Spleen (tissue), 11 donors: Measurements from ENCODE around the gene KHDRBS1. TPM values are rescaled to one million over a fixed set of nuclear protein-coding genes. Genes with fewer than 3 reads are reported as not detected.

Experiments used
- DNase-seq: peaks from one replicate; pipeline ENCODE4 v3.0.0-alpha.2; 2020
- H3K27ac ChIP-seq, 8 donors: fragments of 200-600 bp; sonication (generic) in 7 of 8; 1 replicate in 4 of 8; 2 replicates in 4 of 8; pipeline versions ENCODE4 v1.5.0 to v1.8.0; 2016 to 2021; ENCODE audit warnings: inconsistent platforms in 4 of 8, mild to moderate bottlenecking in 4 of 8, moderate library complexity in 1 of 8
- H3K27me3 ChIP-seq, 7 donors: fragments of 200-600 bp; sonication (generic) in 6 of 7; replicated peaks in 1 of 7; 1 replicate in 4 of 7; 2 replicates in 3 of 7; pipeline versions ENCODE4 v1.5.0 to v1.8.0; 2016 to 2021; ENCODE audit warnings: inconsistent platforms in 3 of 7, mild to moderate bottlenecking in 1 of 7
- H3K36me3 ChIP-seq, 6 donors: fragments of 200-600 bp; sonication (generic) in 5 of 6; 1 replicate in 4 of 6; 2 replicates in 2 of 6; pipeline versions ENCODE4 v1.5.0 to v1.8.0; 2016 to 2021; ENCODE audit warnings: inconsistent platforms in 2 of 6
- H3K4me1 ChIP-seq, 6 donors: fragments of 200-600 bp; sonication (generic) in 5 of 6; 1 replicate in 3 of 6; 2 replicates in 3 of 6; pipeline versions ENCODE4 v1.5.0 to v1.8.0; 2016 to 2021; ENCODE audit warnings: inconsistent platforms in 3 of 6
- H3K4me3 ChIP-seq, 8 donors: fragments of 200-600 bp; sonication (generic) in 7 of 8; 1 replicate in 4 of 8; 2 replicates in 4 of 8; pipeline versions ENCODE4 v1.5.0 to v1.8.0; 2016 to 2021; ENCODE audit warnings: inconsistent platforms in 4 of 8, mild to moderate bottlenecking in 4 of 8, moderate library complexity in 2 of 8
- H3K9me3 ChIP-seq, 8 donors: fragments of 200-600 bp; sonication (generic) in 7 of 8; 1 replicate in 4 of 8; 2 replicates in 4 of 8; pipeline versions ENCODE4 v1.5.0 to v1.8.0; 2016 to 2021; ENCODE audit warnings: inconsistent platforms in 4 of 8
- CTCF ChIP-seq, 11 experiments: fragments of 200-600 bp in 7 of 11; fragments of 450-650 bp in 4 of 11; sonication (generic) in 4 of 11; IDR thresholded peaks in 8 of 11; conservative IDR thresholded peaks in 3 of 11; 1 replicate in 7 of 11; 2 replicates in 4 of 11; pipeline versions ENCODE4 v1.4.0 to v1.8.0; 2016 to 2021; ENCODE audit warnings: antibody characterized with exemption in 11 of 11, inconsistent platforms in 4 of 11, mild to moderate bottlenecking in 1 of 11
- POLR2AphosphoS5 ChIP-seq, 3 donors: sonication (generic); formaldehyde crosslinking; IDR thresholded peaks; one replicate each; pipeline ENCODE4 v1.5.1; 2017; ENCODE audit warnings: antibody characterized with exemption in 3 of 3
- WGBS, 5 donors: extraction: QIAGEN DNeasy Blood & Tissue Kit in 3 of 5; methylation state at CpG; one replicate each; pipeline versions ENCODE4 v1.1.5 to v1.1.7; 2013 to 2018; 5-methylcytosine and 5-hydroxymethylcytosine counted together
- intact Hi-C: fragments of 100-400 bp; cut with DNase I; formaldehyde crosslinking; loops from one replicate; pipeline ENCODE4 v1.15.0; 2023; ENCODE audit warnings: low total_unique reads
- microRNA-seq, 3 donors: library from miRNA; unstranded; fragments of <30 nt; microRNA quantifications; one replicate each; pipeline versions ENCODE4 to v1.1.0, GENCODE V29; 2019 to 2020
- polyA plus RNA-seq, 3 donors: library from polyadenylated mRNA; stranded (reverse); fragments of 200-250 nt; gene quantifications; one replicate each; pipeline ENCODE4 v1.2.1, GENCODE V29; 2013
- small RNA-seq, 4 donors: library from RNA; depleted of rRNA; stranded (forward); fragments of <200 nt; gene quantifications; one replicate each; pipeline ENCODE3, GENCODE V24; 2016
- total RNA-seq, 7 donors: library from RNA; depleted of rRNA in 3 of 7; stranded (reverse); fragments of >200 nt in 3 of 7; fragmentation: NEBNext Ultra II Directional in 4 of 7; extraction: Animal tissue kit (Norgen Biotek cat#: 25700) in 4 of 7; gene quantifications; one replicate each; pipeline versions ENCODE4 v1.1.0 to v1.2.1, GENCODE V29; 2016 to 2021
- donor health status: healthy with polysubstance abuse.
- donor health status: DM: no; HTN: no; CAD: no; lungs with moderate emphysema.
- donor health status: DM: no; HTN: no; CAD: no.
- donor health status: Bipolar disorder and iron deficiency.
- donor health status: healthy.
- donor health status: DM: no; HTN: no; CAD: no.
- donor health status: DM: yes; HTN: yes; CAD: no.

Gene KHDRBS1
- total and polyA plus RNA-seq, 10 donors = 63.8 to 109 (median 84.5) TPM

- H3K36me3 ChIP-seq = peaks cover 0 to 98% (median 56%) of the 10 kb centered on the region in 6 donors
- H3K27ac ChIP-seq = no peak overlapping the region
- DNase-seq = no peak
- H3K27me3 ChIP-seq = no peaks in the 10 kb centered on the region
- no peak overlapping the region for H3K4me3 ChIP-seq
- H3K9me3 ChIP-seq = no peaks in the 10 kb centered on the region
- TF ChIP-seq POLR2AphosphoS5 (IDR thresholded peaks at IDR 0.05) (peak in 1 of 3 donors; percentile 34), CTCF (IDR thresholded peaks at IDR 0.05 in 8 of 11, conservative IDR thresholded peaks at IDR 0.05 in 3 of 11) (no peak)
- no peaks in the 10 kb centered on the region for H3K4me1 ChIP-seq
- WGBS, 5 donors = 87 to 98% (median 95%) methylated on average over 3 to 15 of the region's 15 CpGs
- intact Hi-C loops = no loop called here
Observed at GRCh38 chr1:32091591-32091990, 77.9 kb downstream of the KHDRBS1 start.

Small RNA genes lying within 50 kb of the gene (microRNA-seq; reads per million reads assigned to microRNA genes)
- 0 reads per million in 3 donors for gene MIR5585

Small RNA genes lying within 50 kb of the gene (small RNA-seq; reads per million reads assigned to genes)
- gene MIR5585 (0 reads per million in 4 donors), gene RF00017 (0 reads per million in 4 donors)

Other genes with a start within 250 kb of the KHDRBS1 start
- gene ADGRB2, start 249.5 kb upstream of the KHDRBS1 start, total RNA-seq = 1 to 10 TPM in 5 of 7 donors, under 1 TPM in 2; 0.82 to 5.1 (median 2.7) TPM
- 1 to 10 TPM in 1 of 3 donors, under 1 TPM in 2; 0.52 to 1.4 (median 0.57) TPM for gene ADGRB2, start 249.5 kb upstream of the KHDRBS1 start, polyA plus RNA-seq
- 1 to 10 TPM; 1.2 to 5.0 (median 4.1) TPM for gene SPOCD1, start 197.8 kb upstream of the KHDRBS1 start, total RNA-seq
- gene SPOCD1, start 197.8 kb upstream of the KHDRBS1 start, polyA plus RNA-seq = 1 to 10 TPM in 2 of 3 donors, under 1 TPM in 1; 0.74 to 2.0 (median 1.4) TPM
- gene PTP4A2, start 75.5 kb upstream of the KHDRBS1 start, total RNA-seq = 100 to 1,000 TPM; 201 to 300 (median 254) TPM
- gene PTP4A2, start 75.5 kb upstream of the KHDRBS1 start, polyA plus RNA-seq = 100 to 1,000 TPM in 1 of 3 donors, 10 to 100 TPM in 2; 72.9 to 111 (median 94.2) TPM
- gene TMEM39B, start 59.1 kb downstream of the KHDRBS1 start, total RNA-seq = 10 to 100 TPM in 5 of 7 donors, 1 to 10 TPM in 2; 6.4 to 18.6 (median 16.0) TPM
- 10 to 100 TPM; 10.5 to 12.0 (median 11.9) TPM for gene TMEM39B, start 59.1 kb downstream of the KHDRBS1 start, polyA plus RNA-seq
- 10 to 100 TPM; 37.0 to 57.1 (median 50.2) TPM for gene KPNA6, start 94.2 kb downstream of the KHDRBS1 start, total RNA-seq
- 1 to 10 TPM; 3.5 to 6.7 (median 4.0) TPM for gene KPNA6, start 94.2 kb downstream of the KHDRBS1 start, polyA plus RNA-seq
- 10 to 100 TPM; 39.2 to 49.3 (median 42.9) TPM for gene TXLNA, start 165.8 kb downstream of the KHDRBS1 start, total RNA-seq
- 10 to 100 TPM in 1 of 3 donors, 1 to 10 TPM in 2; 8.7 to 24.8 (median 8.9) TPM for gene TXLNA, start 165.8 kb downstream of the KHDRBS1 start, polyA plus RNA-seq
- gene CCDC28B, start 186.7 kb downstream of the KHDRBS1 start, total RNA-seq = 1 to 10 TPM; 3.9 to 8.2 (median 5.1) TPM
- gene CCDC28B, start 186.7 kb downstream of the KHDRBS1 start, polyA plus RNA-seq = 10 to 100 TPM; 13.1 to 22.4 (median 13.5) TPM
- 1 to 10 TPM; 1.2 to 2.4 (median 1.5) TPM for gene IQCC, start 191.8 kb downstream of the KHDRBS1 start, total RNA-seq
- gene IQCC, start 191.8 kb downstream of the KHDRBS1 start, polyA plus RNA-seq = 1 to 10 TPM; 1.6 to 2.4 (median 2.1) TPM
- gene DCDC2B, start 195.2 kb downstream of the KHDRBS1 start, total RNA-seq = not detected
- gene DCDC2B, start 195.2 kb downstream of the KHDRBS1 start, polyA plus RNA-seq = under 1 TPM in 1 of 3 donors, not detected in 2; 0.03 TPM
- gene TMEM234, start 208.5 kb downstream of the KHDRBS1 start, total RNA-seq = 10 to 100 TPM; 18.4 to 30.2 (median 27.2) TPM
- gene TMEM234, start 208.5 kb downstream of the KHDRBS1 start, polyA plus RNA-seq = 10 to 100 TPM in 2 of 3 donors, 1 to 10 TPM in 1; 7.7 to 14.9 (median 11.1) TPM
- gene EIF3I, start 208.5 kb downstream of the KHDRBS1 start, total RNA-seq = 100 to 1,000 TPM in 6 of 7 donors, 10 to 100 TPM in 1; 94.5 to 122 (median 104) TPM
- 100 to 1,000 TPM; 144 to 182 (median 155) TPM for gene EIF3I, start 208.5 kb downstream of the KHDRBS1 start, polyA plus RNA-seq
- 1 to 10 TPM in 5 of 7 donors, under 1 TPM in 1, not detected in 1; 0.54 to 2.3 (median 1.3) TPM for gene FAM167B, start 233.4 kb downstream of the KHDRBS1 start, total RNA-seq
- gene FAM167B, start 233.4 kb downstream of the KHDRBS1 start, polyA plus RNA-seq = 1 to 10 TPM; 2.3 to 2.7 (median 2.7) TPM
- gene LCK, start 237.4 kb downstream of the KHDRBS1 start, total RNA-seq = 10 to 100 TPM; 43.0 to 84.5 (median 58.7) TPM
- 10 to 100 TPM; 37.9 to 47.8 (median 42.8) TPM for gene LCK, start 237.4 kb downstream of the KHDRBS1 start, polyA plus RNA-seq